GM18909 (cell line): Measurements from ENCODE around the gene FCER2.
"Not testable (repeated sequence)": the region's sequence is repeated elsewhere in the genome, so short reads cannot be mapped to it uniquely, and the experiment has no call there.

Experiments
- ATAC-seq: cut with Tn5 transposase; IDR thresholded peaks from one replicate; pipeline ENCODE4 v1.9.1; 2021; ENCODE audit warnings: mild to moderate bottlenecking; ENCODE audit not compliant: unreplicated experiment, poor library complexity

The FCER2 gene

GRCh38 chr19:7654401-7654800 lies 47.5 kb downstream of the FCER2 start:
- ATAC-seq, result no peak

GRCh38 chr19:7652061-7652641 lies 49.8 kb downstream of the FCER2 start:
- no peak for ATAC-seq

- ATAC-seq, result no peak
These were observed 51.8 kb downstream of the FCER2 start for GRCh38 chr19:7650148-7650547.

GRCh38 chr19:7648265-7649014 lies 53.5 kb downstream of the FCER2 start:
- no peak for ATAC-seq

- no peak for ATAC-seq
These were observed 54.8 kb downstream of the FCER2 start for GRCh38 chr19:7647156-7647555.

- no peak for ATAC-seq
These were observed 55.6 kb downstream of the FCER2 start for GRCh38 chr19:7646426-7646700.

- no peak for ATAC-seq
These were observed 56.1 kb downstream of the FCER2 start for GRCh38 chr19:7645656-7646425.

- ATAC-seq, result no peak
These were observed 56.8 kb downstream of the FCER2 start for GRCh38 chr19:7645163-7645562.

- ATAC-seq, result no peak
These were observed 57.4 kb downstream of the FCER2 start for GRCh38 chr19:7644550-7644877.

- not testable (repeated sequence) for ATAC-seq
These were observed 58.0 kb downstream of the FCER2 start for GRCh38 chr19:7643629-7644549.

- ATAC-seq, result no peak
These were observed 58.9 kb downstream of the FCER2 start for GRCh38 chr19:7643031-7643415.

GRCh38 chr19:7642295-7643030 lies 59.5 kb downstream of the FCER2 start:
- no peak for ATAC-seq

GRCh38 chr19:7641290-7642276 lies 60.3 kb downstream of the FCER2 start:
- no peak for ATAC-seq

- no peak for ATAC-seq
These were observed 61.1 kb downstream of the FCER2 start for GRCh38 chr19:7640803-7641202.

GRCh38 chr19:7639863-7640348 lies 62.0 kb downstream of the FCER2 start:
- ATAC-seq, result no peak

- ATAC-seq, result no peak
These were observed 63.0 kb downstream of the FCER2 start for GRCh38 chr19:7638802-7639465.
